GM18511 (cell line): ENCODE data around the gene NSD1.
"Not testable (repeated sequence)": the region's sequence is repeated elsewhere in the genome, so short reads cannot be mapped to it uniquely, and the experiment has no call there.

Experiments used
- ATAC-seq: cut with Tn5 transposase; IDR thresholded peaks from one replicate; pipeline ENCODE4 v1.9.1; 2021; ENCODE audit warnings: mild to moderate bottlenecking, moderate library complexity; ENCODE audit not compliant: unreplicated experiment

NSD1 gene

GRCh38 chr5:177123789-177124485, 9.6 kb upstream of the NSD1 start:
- peak; percentile 49 for ATAC-seq

- ATAC-seq, result peak; percentile 63
Observed at GRCh38 chr5:177124486-177124991, 9.0 kb upstream of the NSD1 start.

- no peak for ATAC-seq
Observed at GRCh38 chr5:177126771-177127170, 6.8 kb upstream of the NSD1 start.

- ATAC-seq, result no peak
Observed at GRCh38 chr5:177128551-177128981, 5.0 kb upstream of the NSD1 start.

- no peak for ATAC-seq
Observed at GRCh38 chr5:177130211-177131018, 3.2 kb upstream of the NSD1 start.

GRCh38 chr5:177131019-177131320, 2.6 kb upstream of the NSD1 start:
- ATAC-seq, result no peak

- no peak for ATAC-seq
Observed at GRCh38 chr5:177131352-177132135, 2.0 kb upstream of the NSD1 start.

- peak; percentile 6 for ATAC-seq
Observed at GRCh38 chr5:177132136-177133095, 1.2 kb upstream of the NSD1 start.

- peak; percentile 36 for ATAC-seq
Observed at GRCh38 chr5:177133853-177134696, 502 bp downstream of the NSD1 start.

- ATAC-seq, result no peak
Observed at GRCh38 chr5:177134697-177135225, 1.2 kb downstream of the NSD1 start.

GRCh38 chr5:177140312-177140711, 6.7 kb downstream of the NSD1 start:
- ATAC-seq, result no peak

GRCh38 chr5:177141496-177141895, 7.9 kb downstream of the NSD1 start:
- ATAC-seq, result no peak

GRCh38 chr5:177142098-177142611, 8.6 kb downstream of the NSD1 start:
- ATAC-seq, result no peak

- no peak for ATAC-seq
Observed at GRCh38 chr5:177142778-177143177, 9.2 kb downstream of the NSD1 start.

- no peak for ATAC-seq
Observed at GRCh38 chr5:177146891-177147638, 13.5 kb downstream of the NSD1 start.

- not testable (repeated sequence) for ATAC-seq
Observed at GRCh38 chr5:177150061-177150460, 16.5 kb downstream of the NSD1 start.

GRCh38 chr5:177154003-177154643, 20.6 kb downstream of the NSD1 start:
- ATAC-seq, result no peak

GRCh38 chr5:177162379-177162778, 28.8 kb downstream of the NSD1 start:
- no peak for ATAC-seq
